ENCODE measurements around the gene ADAMTS15.

ADAMTS15 gene

GRCh38 chr11:130516554-130517505 is 68.4 kb downstream of the ADAMTS15 start:
- FAIRE-seq: no peak

- FAIRE-seq: no peak
Measured at GRCh38 chr11:130518164-130518680, 69.8 kb downstream of the ADAMTS15 start.

- FAIRE-seq: no peak
Measured at GRCh38 chr11:130519128-130519932, 70.9 kb downstream of the ADAMTS15 start.

- FAIRE-seq: no peak
Measured at GRCh38 chr11:130520271-130520671, 71.8 kb downstream of the ADAMTS15 start.

- FAIRE-seq: no peak
Measured at GRCh38 chr11:130522284-130522961, 74.0 kb downstream of the ADAMTS15 start.

- FAIRE-seq: no peak
Measured at GRCh38 chr11:130523166-130523565, 74.7 kb downstream of the ADAMTS15 start.

- no peak for FAIRE-seq
Measured at GRCh38 chr11:130523609-130524008, 75.2 kb downstream of the ADAMTS15 start.

- no peak for FAIRE-seq
Measured at GRCh38 chr11:130524132-130524790, 75.8 kb downstream of the ADAMTS15 start.

- no peak for FAIRE-seq
Measured at GRCh38 chr11:130525307-130525706, 76.9 kb downstream of the ADAMTS15 start.
